HL-60 (cell line): Measurements from ENCODE around the gene RNF39.

Experiments used
- GABPA ChIP-seq: IDR thresholded peaks from 2 replicates; pipeline ENCODE4 v1.6.1; 2012; ENCODE audit warnings: low read depth
- TF ChIP-seq, protein P1 (sequence below): IDR thresholded peaks from one replicate; pipeline ENCODE4 v1.5.1; 2011; ENCODE audit warnings: low read length, control low read depth, inconsistent platforms; ENCODE audit not compliant: insufficient read depth
- TF ChIP-seq, protein P2 (sequence below): IDR thresholded peaks from 2 replicates; pipeline ENCODE4 v1.6.1; 2012; ENCODE audit warnings: low read depth; ENCODE audit not compliant: insufficient replicate concordance

DNA sequence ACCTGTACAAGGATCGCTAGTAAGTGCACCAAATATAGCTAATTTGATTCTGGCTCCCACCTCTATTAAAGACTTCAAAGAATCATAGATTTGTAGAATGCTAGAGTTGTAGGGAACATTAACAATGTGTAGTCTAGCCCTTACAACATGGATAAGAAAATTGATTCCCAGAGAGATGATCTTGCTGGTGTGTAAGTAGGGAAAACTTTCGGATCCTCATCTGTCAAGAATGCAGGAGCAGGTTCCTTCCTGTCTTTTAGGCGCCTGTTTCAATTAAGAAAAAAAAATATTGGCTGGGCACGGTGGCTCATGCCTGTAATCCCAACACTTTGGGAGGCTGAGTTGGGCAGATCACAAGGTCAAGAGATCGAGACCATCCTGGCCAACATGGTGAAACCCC is 12.3 kb upstream of the RNF39 start:
- TF ChIP-seq, protein P1, sequence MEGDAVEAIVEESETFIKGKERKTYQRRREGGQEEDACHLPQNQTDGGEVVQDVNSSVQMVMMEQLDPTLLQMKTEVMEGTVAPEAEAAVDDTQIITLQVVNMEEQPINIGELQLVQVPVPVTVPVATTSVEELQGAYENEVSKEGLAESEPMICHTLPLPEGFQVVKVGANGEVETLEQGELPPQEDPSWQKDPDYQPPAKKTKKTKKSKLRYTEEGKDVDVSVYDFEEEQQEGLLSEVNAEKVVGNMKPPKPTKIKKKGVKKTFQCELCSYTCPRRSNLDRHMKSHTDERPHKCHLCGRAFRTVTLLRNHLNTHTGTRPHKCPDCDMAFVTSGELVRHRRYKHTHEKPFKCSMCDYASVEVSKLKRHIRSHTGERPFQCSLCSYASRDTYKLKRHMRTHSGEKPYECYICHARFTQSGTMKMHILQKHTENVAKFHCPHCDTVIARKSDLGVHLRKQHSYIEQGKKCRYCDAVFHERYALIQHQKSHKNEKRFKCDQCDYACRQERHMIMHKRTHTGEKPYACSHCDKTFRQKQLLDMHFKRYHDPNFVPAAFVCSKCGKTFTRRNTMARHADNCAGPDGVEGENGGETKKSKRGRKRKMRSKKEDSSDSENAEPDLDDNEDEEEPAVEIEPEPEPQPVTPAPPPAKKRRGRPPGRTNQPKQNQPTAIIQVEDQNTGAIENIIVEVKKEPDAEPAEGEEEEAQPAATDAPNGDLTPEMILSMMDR: no peak
- TF ChIP-seq GABPA: no peak
- TF ChIP-seq, protein P2, sequence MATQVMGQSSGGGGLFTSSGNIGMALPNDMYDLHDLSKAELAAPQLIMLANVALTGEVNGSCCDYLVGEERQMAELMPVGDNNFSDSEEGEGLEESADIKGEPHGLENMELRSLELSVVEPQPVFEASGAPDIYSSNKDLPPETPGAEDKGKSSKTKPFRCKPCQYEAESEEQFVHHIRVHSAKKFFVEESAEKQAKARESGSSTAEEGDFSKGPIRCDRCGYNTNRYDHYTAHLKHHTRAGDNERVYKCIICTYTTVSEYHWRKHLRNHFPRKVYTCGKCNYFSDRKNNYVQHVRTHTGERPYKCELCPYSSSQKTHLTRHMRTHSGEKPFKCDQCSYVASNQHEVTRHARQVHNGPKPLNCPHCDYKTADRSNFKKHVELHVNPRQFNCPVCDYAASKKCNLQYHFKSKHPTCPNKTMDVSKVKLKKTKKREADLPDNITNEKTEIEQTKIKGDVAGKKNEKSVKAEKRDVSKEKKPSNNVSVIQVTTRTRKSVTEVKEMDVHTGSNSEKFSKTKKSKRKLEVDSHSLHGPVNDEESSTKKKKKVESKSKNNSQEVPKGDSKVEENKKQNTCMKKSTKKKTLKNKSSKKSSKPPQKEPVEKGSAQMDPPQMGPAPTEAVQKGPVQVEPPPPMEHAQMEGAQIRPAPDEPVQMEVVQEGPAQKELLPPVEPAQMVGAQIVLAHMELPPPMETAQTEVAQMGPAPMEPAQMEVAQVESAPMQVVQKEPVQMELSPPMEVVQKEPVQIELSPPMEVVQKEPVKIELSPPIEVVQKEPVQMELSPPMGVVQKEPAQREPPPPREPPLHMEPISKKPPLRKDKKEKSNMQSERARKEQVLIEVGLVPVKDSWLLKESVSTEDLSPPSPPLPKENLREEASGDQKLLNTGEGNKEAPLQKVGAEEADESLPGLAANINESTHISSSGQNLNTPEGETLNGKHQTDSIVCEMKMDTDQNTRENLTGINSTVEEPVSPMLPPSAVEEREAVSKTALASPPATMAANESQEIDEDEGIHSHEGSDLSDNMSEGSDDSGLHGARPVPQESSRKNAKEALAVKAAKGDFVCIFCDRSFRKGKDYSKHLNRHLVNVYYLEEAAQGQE: no peak
